CD4-positive, alpha-beta T cell treated with Interferon gamma for 1 hour (primary cell): Measurements from ENCODE around the gene PA2G4.
"Not testable (repeated sequence)": the region's sequence is repeated elsewhere in the genome, so short reads cannot be mapped to it uniquely, and the experiment has no call there.

Experiments used
- DNase-seq: peaks from one replicate; pipeline ENCODE4 v3.0.0-alpha.2; 2020

PA2G4 gene

GRCh38 chr12:56154818-56155217 lies 50.5 kb downstream of the PA2G4 start:
- DNase-seq, result no peak

DNA sequence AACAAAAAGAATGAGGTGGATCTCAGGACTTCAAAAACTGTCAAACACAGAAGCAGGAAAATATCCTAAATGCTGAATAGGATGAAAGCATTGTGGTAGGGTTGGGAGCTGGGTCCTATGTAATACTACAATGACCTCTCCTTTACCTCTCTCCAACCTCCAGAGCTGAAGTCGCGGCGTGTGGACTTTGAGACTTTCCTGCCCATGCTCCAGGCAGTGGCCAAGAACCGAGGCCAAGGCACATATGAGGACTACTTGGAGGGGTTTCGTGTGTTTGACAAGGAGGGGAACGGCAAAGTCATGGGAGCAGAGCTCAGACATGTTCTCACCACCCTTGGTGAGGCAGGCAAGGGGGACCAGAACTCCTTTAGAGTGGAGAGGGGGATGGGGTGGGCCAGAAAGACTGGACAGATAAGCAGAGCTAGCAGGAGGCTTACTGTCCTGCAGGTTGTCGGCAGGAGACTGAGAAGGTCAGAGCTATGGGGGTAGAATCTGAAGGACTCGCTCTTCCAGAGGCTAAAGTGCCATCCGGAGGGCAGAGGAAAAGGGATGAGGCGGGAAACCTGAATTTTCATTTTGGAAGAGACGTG lies 51.0 kb downstream of the PA2G4 start:
- DNase-seq, result no peak

DNA sequence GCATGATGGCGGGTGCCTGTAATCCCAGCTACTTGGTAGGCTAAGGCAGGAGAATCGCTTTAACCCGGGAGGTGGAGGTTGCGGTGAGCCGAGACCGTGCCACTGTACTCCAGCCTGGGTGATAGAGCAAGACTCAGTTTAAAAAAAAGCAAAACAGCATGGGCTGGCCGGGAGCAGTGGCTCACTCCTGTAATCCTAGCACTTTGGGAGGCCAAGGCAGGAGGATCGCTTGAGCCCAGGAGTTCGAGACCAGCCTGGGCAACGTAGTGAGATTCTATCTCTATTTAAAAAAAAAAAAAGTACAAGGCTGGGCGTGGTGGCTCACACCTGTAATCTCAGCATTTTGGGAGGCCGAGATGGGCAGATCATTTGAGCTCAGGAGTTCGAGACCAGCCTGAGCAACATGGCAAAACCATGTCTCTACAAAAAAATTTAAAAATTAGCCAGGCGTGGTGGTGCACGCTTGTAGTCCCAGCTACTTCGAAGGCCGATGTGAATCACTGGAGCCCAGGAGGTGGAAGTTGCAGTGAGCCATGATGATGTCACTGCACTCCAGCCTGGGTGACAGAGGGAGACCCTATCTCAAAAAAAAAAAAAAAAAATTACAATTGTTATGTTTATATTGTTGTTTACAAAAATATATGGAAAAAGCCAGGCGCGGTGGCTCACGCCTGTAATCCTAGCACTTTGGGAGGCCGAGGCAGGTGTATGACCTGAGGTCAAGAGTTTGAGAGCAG lies 52.3 kb downstream of the PA2G4 start:
- not testable (repeated sequence) for DNase-seq

DNA sequence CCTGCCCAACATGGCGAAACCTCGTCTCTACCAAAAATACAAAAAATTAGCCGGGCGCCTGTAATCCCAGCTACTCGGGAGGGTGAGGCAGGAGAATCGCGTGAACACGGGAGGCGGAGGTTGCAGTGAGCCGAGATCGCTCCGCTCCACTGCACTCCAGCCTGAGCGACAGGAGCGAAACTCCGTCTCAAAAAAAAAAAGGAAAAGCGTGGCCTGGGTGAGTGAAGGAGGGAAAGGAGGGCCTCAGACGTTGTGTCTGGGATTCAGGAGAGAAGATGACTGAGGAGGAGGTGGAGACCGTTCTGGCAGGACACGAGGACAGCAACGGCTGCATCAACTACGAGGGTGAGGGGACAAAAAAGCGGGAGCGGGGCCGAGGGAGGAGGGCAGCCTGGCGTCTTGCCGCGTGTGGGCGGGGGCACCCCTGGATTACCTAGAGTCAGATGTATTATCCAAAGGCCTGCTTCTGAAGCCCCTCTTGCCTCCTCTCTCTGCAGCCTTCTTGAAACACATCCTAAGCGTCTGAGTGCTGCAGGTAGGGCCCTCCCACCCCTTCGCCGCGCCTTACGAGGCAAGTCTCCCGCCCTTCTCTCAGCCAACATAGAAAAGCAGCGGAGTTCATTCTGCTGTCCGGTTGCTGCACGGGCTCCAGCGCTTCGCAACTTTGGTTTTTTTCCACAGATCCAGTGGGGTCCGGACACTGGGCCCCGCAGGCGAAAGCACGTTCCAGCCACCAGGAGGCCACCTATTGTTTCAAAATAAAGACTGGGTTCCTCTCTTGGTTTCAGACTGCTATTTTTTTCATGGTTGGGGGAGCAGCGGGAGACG lies 53.1 kb downstream of the PA2G4 start:
- DNase-seq, result peak; percentile 64

DNA sequence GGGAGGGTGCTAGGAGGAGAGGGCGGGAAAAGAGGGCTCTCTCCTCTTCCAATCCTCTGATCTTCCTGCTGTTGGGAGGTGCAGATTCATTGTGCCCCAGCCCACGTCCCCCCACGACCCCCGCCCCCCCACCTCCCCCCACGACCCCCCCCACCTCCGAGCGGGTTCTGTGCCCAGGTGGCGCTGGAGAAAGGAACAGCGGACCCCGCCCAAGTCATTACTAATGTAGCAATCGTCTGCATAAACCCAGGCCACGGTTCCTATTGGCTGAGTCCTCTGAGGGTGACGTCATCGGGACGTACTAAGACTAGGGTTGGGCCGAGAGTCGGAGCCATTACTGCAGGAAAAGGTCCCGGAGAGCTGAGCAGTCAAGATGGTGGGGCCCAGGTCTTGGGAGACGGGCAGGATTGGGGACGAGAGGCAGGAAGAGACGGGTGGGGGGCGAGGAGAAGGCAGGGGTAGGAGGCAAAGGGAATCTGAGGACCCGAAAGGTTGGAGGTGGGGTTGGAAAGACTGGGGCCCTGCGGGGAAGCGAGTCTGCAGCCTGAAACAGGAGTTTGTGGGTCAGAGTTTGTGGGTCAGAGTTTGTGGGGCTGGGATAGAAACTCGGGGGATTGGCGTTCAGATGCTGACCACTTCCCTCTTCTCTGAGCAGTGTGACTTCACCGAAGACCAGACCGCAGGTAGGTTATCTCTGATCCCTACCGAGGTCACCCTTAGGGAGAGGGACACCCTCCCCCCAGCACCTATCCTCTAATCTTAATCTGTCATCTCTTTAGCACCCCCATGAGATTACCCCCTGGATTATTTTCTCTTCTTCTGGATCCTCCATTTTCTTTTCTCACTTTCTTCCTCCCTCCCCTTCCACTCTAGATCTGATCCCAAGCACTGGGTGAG lies 53.9 kb downstream of the PA2G4 start, which contains the start of gene MYL6:
TSS of gene MYL6 (plus strand) at position 331 of the 897 bp plus-strand sequence. CDS start at position 374, 43 bp downstream.
- peak; percentile 94 for DNase-seq

- peak; percentile 18 for DNase-seq
These were observed 54.6 kb downstream of the PA2G4 start for GRCh38 chr12:56158926-56159461.

- no peak for DNase-seq
These were observed 55.3 kb downstream of the PA2G4 start for GRCh38 chr12:56159482-56160192.

DNA sequence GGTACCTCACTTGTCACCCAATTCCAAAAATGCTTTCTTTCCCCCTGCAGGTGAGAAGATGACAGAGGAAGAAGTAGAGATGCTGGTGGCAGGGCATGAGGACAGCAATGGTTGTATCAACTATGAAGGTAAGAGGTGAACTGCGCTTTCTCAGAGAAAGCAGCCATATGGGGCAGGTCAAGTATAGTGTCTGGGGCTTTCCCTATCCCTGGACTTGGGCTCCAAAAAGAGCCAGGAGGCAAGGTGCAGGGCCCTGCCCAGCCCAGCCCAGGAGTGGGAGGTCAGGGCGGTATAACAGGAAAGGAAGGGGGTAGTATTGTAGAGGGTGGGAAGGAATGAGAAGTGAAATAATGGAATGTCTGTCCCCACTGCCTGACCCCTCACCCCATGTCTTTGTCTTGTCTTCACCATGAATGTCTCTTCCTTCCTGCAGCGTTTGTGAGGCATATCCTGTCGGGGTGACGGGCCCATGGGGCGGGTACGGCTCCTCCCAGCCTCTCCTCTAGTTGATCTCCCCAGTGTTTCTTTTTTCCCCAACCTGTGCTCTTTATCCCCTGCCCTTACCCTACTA lies 55.9 kb downstream of the PA2G4 start:
- peak; percentile 55 for DNase-seq

DNA sequence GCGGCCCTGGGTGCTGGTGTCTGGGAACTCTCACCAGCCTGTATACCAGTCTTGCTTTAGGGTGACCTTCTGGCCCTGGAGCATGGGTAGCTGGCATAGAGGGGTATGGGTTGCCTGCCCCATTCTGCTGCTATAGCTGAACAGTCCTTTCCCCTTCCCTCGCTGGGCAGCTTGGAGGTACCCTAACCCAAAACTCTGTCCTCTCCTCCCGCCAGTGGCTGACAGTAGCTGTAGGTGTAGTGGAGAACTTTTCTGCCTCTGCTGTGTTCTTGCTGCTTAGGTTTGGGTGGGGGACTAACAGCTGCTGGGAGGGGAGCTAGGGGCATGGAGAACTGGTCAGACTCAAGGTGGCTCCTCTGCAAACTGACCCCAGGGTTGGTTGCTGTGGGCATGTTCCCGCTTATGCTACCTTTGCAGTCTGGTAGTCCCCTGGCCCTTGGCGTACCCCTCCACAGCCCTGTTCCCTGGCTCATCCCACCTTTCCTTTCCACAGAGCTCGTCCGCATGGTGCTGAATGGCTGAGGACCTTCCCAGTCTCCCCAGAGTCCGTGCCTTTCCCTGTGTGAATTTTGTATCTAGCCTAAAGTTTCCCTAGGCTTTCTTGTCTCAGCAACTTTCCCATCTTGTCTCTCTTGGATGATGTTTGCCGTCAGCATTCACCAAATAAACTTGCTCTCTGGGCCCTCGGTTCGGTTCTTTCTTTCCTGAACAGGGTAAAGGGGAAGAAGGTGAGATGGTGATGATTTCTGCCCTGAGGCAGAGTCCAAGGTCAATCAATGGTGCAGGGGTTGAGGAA lies 56.7 kb downstream of the PA2G4 start:
- no peak for DNase-seq

DNA sequence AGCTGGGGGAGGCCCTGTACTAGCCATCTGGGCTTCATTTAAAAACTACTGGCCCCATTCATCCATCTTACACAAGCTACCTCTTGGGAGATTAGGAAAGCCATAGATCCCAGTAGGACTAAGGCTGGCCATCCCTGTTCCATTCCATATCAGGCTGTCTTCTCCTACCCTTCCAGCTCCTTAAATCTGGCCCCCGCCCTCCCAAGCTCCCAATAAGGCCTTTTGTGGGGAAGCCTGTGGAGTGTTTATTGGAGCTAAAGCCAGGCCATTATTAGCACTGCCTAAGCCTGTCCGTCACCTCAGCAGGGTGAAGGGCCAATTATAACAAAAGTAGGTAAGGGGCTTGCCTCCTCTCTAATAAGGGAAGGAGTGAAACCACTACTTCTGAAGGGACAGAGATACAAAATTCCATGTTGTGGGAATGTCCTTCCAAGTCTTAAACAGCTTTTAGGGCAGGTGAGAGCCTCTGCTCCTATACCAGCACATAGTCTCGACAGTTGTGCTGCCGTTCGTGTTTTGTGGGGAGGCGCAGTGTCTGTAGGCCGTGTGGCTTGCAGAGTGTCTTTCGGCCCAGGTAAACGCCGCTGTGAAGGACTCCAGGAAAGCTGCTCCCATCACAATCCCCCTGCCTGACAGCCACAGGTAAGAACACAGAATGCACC lies 57.5 kb downstream of the PA2G4 start:
- DNase-seq, result no peak

- DNase-seq, result no peak
These were observed 58.3 kb downstream of the PA2G4 start for GRCh38 chr12:56162468-56163290.
